Measurements from ENCODE around the gene TTC5.
"Not testable (repeated sequence)": the region's sequence is repeated elsewhere in the genome, so short reads cannot be mapped to it uniquely, and the experiment has no call there.

DNA sequence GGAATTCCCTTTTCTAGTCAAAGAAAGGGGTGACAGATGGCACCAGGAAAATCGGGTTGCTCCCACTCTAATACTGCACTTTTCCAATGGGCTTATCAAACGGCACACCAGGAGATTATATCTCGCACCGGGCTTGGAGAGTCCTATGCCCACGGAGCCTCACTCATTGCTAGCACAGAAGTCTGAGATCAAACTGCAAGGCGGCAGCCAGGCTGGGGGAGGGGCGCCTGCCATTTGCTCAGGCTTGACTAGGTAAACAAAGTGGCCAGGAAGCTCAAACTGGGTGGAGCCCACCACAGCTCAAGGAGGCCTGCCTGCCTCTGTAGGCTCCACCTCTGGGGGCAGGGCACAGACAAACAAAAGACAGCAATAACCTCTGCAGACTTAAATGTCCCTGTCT, 25.5 kb downstream of the TTC5 start:
- TF ChIP-seq CTCF, POLR2A (IDR thresholded peaks at IDR 0.05): not testable (repeated sequence)
